OCI-LY1 (cell line): ENCODE data around the gene STKLD1.

ENCODE experiments used
- H2AFZ ChIP-seq: fragments of 200-600 bp; sonication (generic), shearing (Covaris generic); 2 replicates; pipeline ENCODE4 v1.6.0; 2014; ENCODE audit warnings: antibody characterized with exemption, mild to moderate bottlenecking, low read length
- H3F3A ChIP-seq: fragments of 200-600 bp; sonication (generic), shearing (Covaris generic); 2 replicates; pipeline ENCODE4 v1.6.0; 2014; ENCODE audit warnings: mild to moderate bottlenecking, antibody characterized with exemption, low read length, moderate library complexity; ENCODE audit not compliant: insufficient read depth
- H3K27ac ChIP-seq: fragments of 200-600 bp; sonication (generic); 2 replicates; pipeline ENCODE4 v1.5.1; 2014; ENCODE audit warnings: low read length, mixed run types, mild to moderate bottlenecking, low read depth; ENCODE audit not compliant: poor library complexity, severe bottlenecking
- H3K27me3 ChIP-seq: fragments of 200-600 bp; sonication (generic); 2 replicates; pipeline ENCODE4 v1.6.0; 2014; ENCODE audit warnings: antibody characterized with exemption, mild to moderate bottlenecking, low read length, moderate library complexity; ENCODE audit not compliant: insufficient read depth
- H3K36me3 ChIP-seq: fragments of 200-600 bp; sonication (generic); 2 replicates; pipeline ENCODE4 v1.6.1; 2014; ENCODE audit warnings: mild to moderate bottlenecking, antibody characterized with exemption, low read length, moderate library complexity, mixed read lengths; ENCODE audit not compliant: insufficient read depth
- H3K4me1 ChIP-seq: fragments of 200-600 bp; sonication (generic); 2 replicates; pipeline ENCODE4 v1.5.1; 2014; ENCODE audit warnings: mild to moderate bottlenecking, low read length, moderate library complexity; ENCODE audit not compliant: insufficient read depth, severe bottlenecking
- H3K4me2 ChIP-seq: fragments of 200-600 bp; sonication (generic), shearing (Covaris generic); 2 replicates; pipeline ENCODE4 v1.6.1; 2014; ENCODE audit warnings: low read length
- H3K4me3 ChIP-seq: fragments of 200-600 bp; sonication (generic); 2 replicates; pipeline ENCODE4 v1.5.1; 2014; ENCODE audit warnings: low read length, low read depth, mild to moderate bottlenecking, mixed read lengths; ENCODE audit not compliant: poor library complexity, severe bottlenecking
- H3K79me2 ChIP-seq: fragments of 200-600 bp; shearing (Covaris generic); 2 replicates; pipeline ENCODE4 v1.6.1; 2016; ENCODE audit warnings: mixed run types, low read length, mixed read lengths; ENCODE audit not compliant: insufficient read depth
- H3K9ac ChIP-seq: fragments of 200-600 bp; sonication (generic), shearing (Covaris generic); 2 replicates; pipeline ENCODE4 v1.6.1; 2014; ENCODE audit warnings: mild to moderate bottlenecking, low read length, mixed read lengths
- H3K9me2 ChIP-seq: fragments of 200-600 bp; sonication (generic), shearing (Covaris generic); 2 replicates; pipeline ENCODE4 v1.6.1; 2014; ENCODE audit warnings: low read depth, mild to moderate bottlenecking, low read length, mixed read lengths
- H3K9me3 ChIP-seq: fragments of 200-600 bp; shearing (Covaris generic); 2 replicates; pipeline ENCODE4 v1.6.1; 2014; ENCODE audit warnings: low read length, mixed read lengths
- H4K20me1 ChIP-seq: fragments of 200-600 bp; sonication (generic), shearing (Covaris generic); 2 replicates; pipeline ENCODE4 v1.6.0; 2016; ENCODE audit warnings: mild to moderate bottlenecking, low read length; ENCODE audit not compliant: insufficient read depth
- CTCF ChIP-seq: fragments of 200-600 bp; sonication (generic), shearing (Covaris generic); IDR thresholded peaks from 2 replicates; pipeline ENCODE4 v1.5.1; 2017; ENCODE audit warnings: mild to moderate bottlenecking, antibody characterized with exemption, low read length, moderate library complexity, mixed read lengths
- EZH2 ChIP-seq: fragments of 200-600 bp; sonication (generic), shearing (Covaris generic); IDR thresholded peaks from 2 replicates; pipeline ENCODE4 v1.8.0; 2017; ENCODE audit warnings: borderline replicate concordance, mixed run types, mild to moderate bottlenecking, antibody characterized with exemption, low read length, moderate library complexity, mixed read lengths

The STKLD1 gene

GRCh38 chr9:133341369-133342068 lies 34.6 kb upstream of the STKLD1 start:
- no peaks in the 10 kb centered on the region for H3K79me2 ChIP-seq
- H3K4me1 ChIP-seq = peaks cover 27% of the 10 kb centered on the region
- H3K9ac ChIP-seq = no peak overlapping the region
- H2AFZ ChIP-seq = no peak overlapping the region
- H3K4me3 ChIP-seq = no peak overlapping the region
- H3K9me2 ChIP-seq = no peaks in the 10 kb centered on the region
- no peaks in the 10 kb centered on the region for H3K9me3 ChIP-seq
- H3F3A ChIP-seq = no peaks in the 10 kb centered on the region
- H3K27me3 ChIP-seq = no peaks in the 10 kb centered on the region
- H3K36me3 ChIP-seq = peaks cover 75% of the 10 kb centered on the region
- H3K4me2 ChIP-seq = no peak overlapping the region
- TF ChIP-seq CTCF (no peak), EZH2 (no peak)
- no peaks in the 10 kb centered on the region for H4K20me1 ChIP-seq
- H3K27ac ChIP-seq = no peak overlapping the region

- no peak overlapping the region for H3K4me3 ChIP-seq
- no peaks in the 10 kb centered on the region for H4K20me1 ChIP-seq
- H3K27ac ChIP-seq = no peak overlapping the region
- H3K9me3 ChIP-seq = no peaks in the 10 kb centered on the region
- no peak overlapping the region for H3K4me2 ChIP-seq
- H2AFZ ChIP-seq = no peak overlapping the region
- H3K27me3 ChIP-seq = no peaks in the 10 kb centered on the region
- H3K9ac ChIP-seq = no peak overlapping the region
- H3K9me2 ChIP-seq = no peaks in the 10 kb centered on the region
- H3F3A ChIP-seq = no peaks in the 10 kb centered on the region
- H3K79me2 ChIP-seq = no peaks in the 10 kb centered on the region
- H3K4me1 ChIP-seq = peaks cover 27% of the 10 kb centered on the region
- peak; percentile 14; the same call in 1 of the 2 replicates for TF ChIP-seq CTCF
- no peak for TF ChIP-seq EZH2
- H3K36me3 ChIP-seq = peaks cover 75% of the 10 kb centered on the region
These were observed 34.1 kb upstream of the STKLD1 start for GRCh38 chr9:133342069-133342406.

- Histone ChIP-seq H3K79me2 (no peaks in the 10 kb centered on the region), H3K4me3 (no peak overlapping the region), H3K9ac (no peak overlapping the region), H3K4me2 (no peak overlapping the region), H3F3A (no peaks in the 10 kb centered on the region), H3K27me3 (no peaks in the 10 kb centered on the region), H3K4me1 (peaks cover 24% of the 10 kb centered on the region), H3K9me3 (no peaks in the 10 kb centered on the region), H4K20me1 (no peaks in the 10 kb centered on the region), H2AFZ (no peak overlapping the region), H3K9me2 (no peaks in the 10 kb centered on the region), H3K36me3 (peaks cover 75% of the 10 kb centered on the region), H3K27ac (no peak overlapping the region)
- TF ChIP-seq EZH2 (no peak), CTCF (peak; percentile 26)
These were observed 33.6 kb upstream of the STKLD1 start for GRCh38 chr9:133342570-133342969.
